ENCODE results near the gene PYGM.

PYGM gene

GRCh38 chr11:64722141-64723065 is 37.4 kb downstream of the PYGM start:
- no peak for TF ChIP-seq CTCF (IDR thresholded peaks at IDR 0.05)

DNA sequence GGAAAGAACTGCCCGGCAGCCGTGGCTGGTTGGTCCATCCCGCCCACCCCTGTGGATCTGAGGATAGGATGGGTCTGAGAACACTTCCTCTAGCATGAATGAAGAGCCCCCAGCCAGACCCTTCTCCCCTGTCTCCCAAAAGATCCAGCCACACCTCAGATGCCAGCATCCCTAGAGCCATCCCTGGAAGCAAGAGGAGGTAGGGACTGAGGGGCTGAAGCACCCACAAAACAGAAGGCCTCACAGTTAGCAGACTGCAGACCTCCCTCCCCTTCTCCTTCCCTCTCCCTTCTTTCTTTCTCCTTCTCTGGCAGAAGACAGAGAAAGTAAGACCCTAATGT is 38.4 kb downstream of the PYGM start:
- no peak for TF ChIP-seq CTCF (IDR thresholded peaks at IDR 0.05)

- no peak for TF ChIP-seq CTCF (IDR thresholded peaks at IDR 0.05)
These were observed 39.0 kb downstream of the PYGM start for GRCh38 chr11:64720640-64721358.

GRCh38 chr11:64720167-64720566 is 39.6 kb downstream of the PYGM start:
- no peak for TF ChIP-seq CTCF (IDR thresholded peaks at IDR 0.05)

DNA sequence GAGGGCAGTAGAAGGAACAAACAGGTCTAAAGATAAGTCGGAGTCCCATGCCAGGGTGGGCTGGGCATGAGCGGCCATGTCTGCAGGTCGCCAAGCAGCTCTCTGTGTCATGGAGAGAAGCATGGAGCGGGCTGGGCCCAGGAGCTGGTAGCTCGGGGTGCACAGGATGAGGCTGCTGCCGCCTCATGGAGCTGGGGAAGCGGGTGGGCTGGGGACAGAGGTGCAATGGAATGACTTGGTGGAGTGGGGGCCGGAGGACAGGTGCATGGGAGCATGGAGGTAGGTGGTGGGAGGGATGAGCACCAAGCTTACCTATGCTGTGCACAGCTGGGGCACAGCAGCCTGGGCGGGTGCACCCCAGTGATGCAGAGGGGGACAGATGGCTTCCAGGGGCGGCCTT is 40.4 kb downstream of the PYGM start:
- no peak for TF ChIP-seq CTCF (IDR thresholded peaks at IDR 0.05)

DNA sequence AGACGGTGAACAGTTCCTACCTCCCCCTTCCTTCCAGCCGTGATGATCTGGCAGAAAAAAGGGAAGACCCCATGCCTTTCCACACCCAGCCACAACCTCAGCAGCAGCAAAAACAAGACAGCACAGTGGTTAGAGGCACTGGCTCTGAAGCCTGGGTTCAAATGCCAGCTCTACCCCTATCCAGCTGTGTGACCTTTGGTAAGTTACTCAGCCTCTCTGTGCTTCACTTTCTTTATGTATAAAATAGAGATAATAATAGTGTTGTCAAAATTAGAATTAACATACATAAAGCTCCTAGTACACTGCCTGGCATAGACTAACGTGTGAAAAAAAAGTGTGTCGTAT is 41.0 kb downstream of the PYGM start:
- TF ChIP-seq CTCF (IDR thresholded peaks at IDR 0.05) = no peak

GRCh38 chr11:64718084-64718779 is 41.5 kb downstream of the PYGM start:
- no peak for TF ChIP-seq CTCF (IDR thresholded peaks at IDR 0.05)

All from LNCAP (cell line).